ENCODE measurements around the gene C18orf63. TPM values are rescaled to one million over a fixed set of nuclear protein-coding genes. Genes with fewer than 3 reads are reported as not detected.
A peak's percentile ranks its signal among the peaks of the same experiment; 100 is the strongest.

Gene C18orf63
- total and polyA plus RNA-seq, 2 experiments from 2014 or later, result not detected

DNA sequence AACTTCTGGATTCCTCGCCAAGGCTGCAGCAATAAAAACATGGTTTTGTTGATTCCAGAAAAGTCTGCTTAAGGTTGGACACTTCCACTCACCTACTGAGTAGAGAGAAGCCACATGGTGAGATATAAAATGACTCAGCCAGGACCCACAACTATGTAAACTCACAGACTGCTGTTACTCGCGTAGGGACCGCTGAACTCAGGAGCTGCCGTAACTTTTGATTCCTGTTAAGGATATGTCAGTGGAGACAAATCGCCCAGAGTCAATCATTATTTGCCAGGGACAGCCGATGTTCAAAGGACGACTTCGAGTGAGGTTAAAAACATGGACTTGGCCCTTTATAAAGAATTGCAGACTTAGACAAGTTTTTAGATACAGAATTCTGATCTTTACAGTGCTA, 49.5 kb upstream of the C18orf63 start:
- no peaks in the 10 kb centered on the region for H3F3A ChIP-seq (replicated peaks; ENCODE audit: low read depth)
- no peak overlapping the region for H2AFZ ChIP-seq
- H3K27ac ChIP-seq (ENCODE audit: low read depth), result no peak overlapping the region
- Mint-ChIP-seq H3K27me3 (ENCODE audit: insufficient read depth, low read depth, poor library complexity) (peaks cover 4% of the 10 kb centered on the region), H3K36me3 (ENCODE audit: low read depth) (peaks cover 55% of the 10 kb centered on the region), H3K9me3 (no peaks in the 10 kb centered on the region), H3K27ac (peak overlapping the region; percentile 30; the same call in 1 of the 2 replicates), H3K4me3 (no peak overlapping the region), H3K4me1 (peaks cover 28% of the 10 kb centered on the region)
- no peak overlapping the region for H3K4me2 ChIP-seq
- TF ChIP-seq, protein P1, sequence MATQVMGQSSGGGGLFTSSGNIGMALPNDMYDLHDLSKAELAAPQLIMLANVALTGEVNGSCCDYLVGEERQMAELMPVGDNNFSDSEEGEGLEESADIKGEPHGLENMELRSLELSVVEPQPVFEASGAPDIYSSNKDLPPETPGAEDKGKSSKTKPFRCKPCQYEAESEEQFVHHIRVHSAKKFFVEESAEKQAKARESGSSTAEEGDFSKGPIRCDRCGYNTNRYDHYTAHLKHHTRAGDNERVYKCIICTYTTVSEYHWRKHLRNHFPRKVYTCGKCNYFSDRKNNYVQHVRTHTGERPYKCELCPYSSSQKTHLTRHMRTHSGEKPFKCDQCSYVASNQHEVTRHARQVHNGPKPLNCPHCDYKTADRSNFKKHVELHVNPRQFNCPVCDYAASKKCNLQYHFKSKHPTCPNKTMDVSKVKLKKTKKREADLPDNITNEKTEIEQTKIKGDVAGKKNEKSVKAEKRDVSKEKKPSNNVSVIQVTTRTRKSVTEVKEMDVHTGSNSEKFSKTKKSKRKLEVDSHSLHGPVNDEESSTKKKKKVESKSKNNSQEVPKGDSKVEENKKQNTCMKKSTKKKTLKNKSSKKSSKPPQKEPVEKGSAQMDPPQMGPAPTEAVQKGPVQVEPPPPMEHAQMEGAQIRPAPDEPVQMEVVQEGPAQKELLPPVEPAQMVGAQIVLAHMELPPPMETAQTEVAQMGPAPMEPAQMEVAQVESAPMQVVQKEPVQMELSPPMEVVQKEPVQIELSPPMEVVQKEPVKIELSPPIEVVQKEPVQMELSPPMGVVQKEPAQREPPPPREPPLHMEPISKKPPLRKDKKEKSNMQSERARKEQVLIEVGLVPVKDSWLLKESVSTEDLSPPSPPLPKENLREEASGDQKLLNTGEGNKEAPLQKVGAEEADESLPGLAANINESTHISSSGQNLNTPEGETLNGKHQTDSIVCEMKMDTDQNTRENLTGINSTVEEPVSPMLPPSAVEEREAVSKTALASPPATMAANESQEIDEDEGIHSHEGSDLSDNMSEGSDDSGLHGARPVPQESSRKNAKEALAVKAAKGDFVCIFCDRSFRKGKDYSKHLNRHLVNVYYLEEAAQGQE (IDR thresholded peaks at IDR 0.05; ENCODE audit: unreplicated experiment), result no peak
- TF ChIP-seq, protein P2, sequence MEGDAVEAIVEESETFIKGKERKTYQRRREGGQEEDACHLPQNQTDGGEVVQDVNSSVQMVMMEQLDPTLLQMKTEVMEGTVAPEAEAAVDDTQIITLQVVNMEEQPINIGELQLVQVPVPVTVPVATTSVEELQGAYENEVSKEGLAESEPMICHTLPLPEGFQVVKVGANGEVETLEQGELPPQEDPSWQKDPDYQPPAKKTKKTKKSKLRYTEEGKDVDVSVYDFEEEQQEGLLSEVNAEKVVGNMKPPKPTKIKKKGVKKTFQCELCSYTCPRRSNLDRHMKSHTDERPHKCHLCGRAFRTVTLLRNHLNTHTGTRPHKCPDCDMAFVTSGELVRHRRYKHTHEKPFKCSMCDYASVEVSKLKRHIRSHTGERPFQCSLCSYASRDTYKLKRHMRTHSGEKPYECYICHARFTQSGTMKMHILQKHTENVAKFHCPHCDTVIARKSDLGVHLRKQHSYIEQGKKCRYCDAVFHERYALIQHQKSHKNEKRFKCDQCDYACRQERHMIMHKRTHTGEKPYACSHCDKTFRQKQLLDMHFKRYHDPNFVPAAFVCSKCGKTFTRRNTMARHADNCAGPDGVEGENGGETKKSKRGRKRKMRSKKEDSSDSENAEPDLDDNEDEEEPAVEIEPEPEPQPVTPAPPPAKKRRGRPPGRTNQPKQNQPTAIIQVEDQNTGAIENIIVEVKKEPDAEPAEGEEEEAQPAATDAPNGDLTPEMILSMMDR (conservative IDR thresholded peaks at IDR 0.05; ENCODE audit: low read depth in 2 of 2), result no peak
- TF ChIP-seq, protein P3, sequence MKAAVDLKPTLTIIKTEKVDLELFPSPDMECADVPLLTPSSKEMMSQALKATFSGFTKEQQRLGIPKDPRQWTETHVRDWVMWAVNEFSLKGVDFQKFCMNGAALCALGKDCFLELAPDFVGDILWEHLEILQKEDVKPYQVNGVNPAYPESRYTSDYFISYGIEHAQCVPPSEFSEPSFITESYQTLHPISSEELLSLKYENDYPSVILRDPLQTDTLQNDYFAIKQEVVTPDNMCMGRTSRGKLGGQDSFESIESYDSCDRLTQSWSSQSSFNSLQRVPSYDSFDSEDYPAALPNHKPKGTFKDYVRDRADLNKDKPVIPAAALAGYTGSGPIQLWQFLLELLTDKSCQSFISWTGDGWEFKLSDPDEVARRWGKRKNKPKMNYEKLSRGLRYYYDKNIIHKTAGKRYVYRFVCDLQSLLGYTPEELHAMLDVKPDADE (IDR thresholded peaks at IDR 0.05), result no peak
- no peak for TF ChIP-seq STAT1 (IDR thresholded peaks at IDR 0.05; ENCODE audit: unreplicated experiment)
- TF ChIP-seq EZH2 (IDR thresholded peaks at IDR 0.05; ENCODE audit: low read depth, unreplicated experiment), result no peak
- TF ChIP-seq JUNB (IDR thresholded peaks at IDR 0.05; ENCODE audit: unreplicated experiment), result no peak
- TF ChIP-seq CREB1 (CRISPR knock-in tag; IDR thresholded peaks at IDR 0.05; ENCODE audit: low read depth), result no peak
- TF ChIP-seq ZNF114 (CRISPR knock-in tag; IDR thresholded peaks at IDR 0.05), result no peak
- TF ChIP-seq POLR2AphosphoS5 (IDR thresholded peaks at IDR 0.05; ENCODE audit: low read depth), result no peak
- no peak for TF ChIP-seq ZNF331 (CRISPR knock-in tag; IDR thresholded peaks at IDR 0.05; ENCODE audit: low read depth)
- TF ChIP-seq NANOG (IDR thresholded peaks at IDR 0.05; ENCODE audit: borderline replicate concordance), result no peak
- TF ChIP-seq EZH2phosphoT487 (IDR thresholded peaks at IDR 0.05; ENCODE audit: unreplicated experiment), result no peak
- TF ChIP-seq, protein P4, sequence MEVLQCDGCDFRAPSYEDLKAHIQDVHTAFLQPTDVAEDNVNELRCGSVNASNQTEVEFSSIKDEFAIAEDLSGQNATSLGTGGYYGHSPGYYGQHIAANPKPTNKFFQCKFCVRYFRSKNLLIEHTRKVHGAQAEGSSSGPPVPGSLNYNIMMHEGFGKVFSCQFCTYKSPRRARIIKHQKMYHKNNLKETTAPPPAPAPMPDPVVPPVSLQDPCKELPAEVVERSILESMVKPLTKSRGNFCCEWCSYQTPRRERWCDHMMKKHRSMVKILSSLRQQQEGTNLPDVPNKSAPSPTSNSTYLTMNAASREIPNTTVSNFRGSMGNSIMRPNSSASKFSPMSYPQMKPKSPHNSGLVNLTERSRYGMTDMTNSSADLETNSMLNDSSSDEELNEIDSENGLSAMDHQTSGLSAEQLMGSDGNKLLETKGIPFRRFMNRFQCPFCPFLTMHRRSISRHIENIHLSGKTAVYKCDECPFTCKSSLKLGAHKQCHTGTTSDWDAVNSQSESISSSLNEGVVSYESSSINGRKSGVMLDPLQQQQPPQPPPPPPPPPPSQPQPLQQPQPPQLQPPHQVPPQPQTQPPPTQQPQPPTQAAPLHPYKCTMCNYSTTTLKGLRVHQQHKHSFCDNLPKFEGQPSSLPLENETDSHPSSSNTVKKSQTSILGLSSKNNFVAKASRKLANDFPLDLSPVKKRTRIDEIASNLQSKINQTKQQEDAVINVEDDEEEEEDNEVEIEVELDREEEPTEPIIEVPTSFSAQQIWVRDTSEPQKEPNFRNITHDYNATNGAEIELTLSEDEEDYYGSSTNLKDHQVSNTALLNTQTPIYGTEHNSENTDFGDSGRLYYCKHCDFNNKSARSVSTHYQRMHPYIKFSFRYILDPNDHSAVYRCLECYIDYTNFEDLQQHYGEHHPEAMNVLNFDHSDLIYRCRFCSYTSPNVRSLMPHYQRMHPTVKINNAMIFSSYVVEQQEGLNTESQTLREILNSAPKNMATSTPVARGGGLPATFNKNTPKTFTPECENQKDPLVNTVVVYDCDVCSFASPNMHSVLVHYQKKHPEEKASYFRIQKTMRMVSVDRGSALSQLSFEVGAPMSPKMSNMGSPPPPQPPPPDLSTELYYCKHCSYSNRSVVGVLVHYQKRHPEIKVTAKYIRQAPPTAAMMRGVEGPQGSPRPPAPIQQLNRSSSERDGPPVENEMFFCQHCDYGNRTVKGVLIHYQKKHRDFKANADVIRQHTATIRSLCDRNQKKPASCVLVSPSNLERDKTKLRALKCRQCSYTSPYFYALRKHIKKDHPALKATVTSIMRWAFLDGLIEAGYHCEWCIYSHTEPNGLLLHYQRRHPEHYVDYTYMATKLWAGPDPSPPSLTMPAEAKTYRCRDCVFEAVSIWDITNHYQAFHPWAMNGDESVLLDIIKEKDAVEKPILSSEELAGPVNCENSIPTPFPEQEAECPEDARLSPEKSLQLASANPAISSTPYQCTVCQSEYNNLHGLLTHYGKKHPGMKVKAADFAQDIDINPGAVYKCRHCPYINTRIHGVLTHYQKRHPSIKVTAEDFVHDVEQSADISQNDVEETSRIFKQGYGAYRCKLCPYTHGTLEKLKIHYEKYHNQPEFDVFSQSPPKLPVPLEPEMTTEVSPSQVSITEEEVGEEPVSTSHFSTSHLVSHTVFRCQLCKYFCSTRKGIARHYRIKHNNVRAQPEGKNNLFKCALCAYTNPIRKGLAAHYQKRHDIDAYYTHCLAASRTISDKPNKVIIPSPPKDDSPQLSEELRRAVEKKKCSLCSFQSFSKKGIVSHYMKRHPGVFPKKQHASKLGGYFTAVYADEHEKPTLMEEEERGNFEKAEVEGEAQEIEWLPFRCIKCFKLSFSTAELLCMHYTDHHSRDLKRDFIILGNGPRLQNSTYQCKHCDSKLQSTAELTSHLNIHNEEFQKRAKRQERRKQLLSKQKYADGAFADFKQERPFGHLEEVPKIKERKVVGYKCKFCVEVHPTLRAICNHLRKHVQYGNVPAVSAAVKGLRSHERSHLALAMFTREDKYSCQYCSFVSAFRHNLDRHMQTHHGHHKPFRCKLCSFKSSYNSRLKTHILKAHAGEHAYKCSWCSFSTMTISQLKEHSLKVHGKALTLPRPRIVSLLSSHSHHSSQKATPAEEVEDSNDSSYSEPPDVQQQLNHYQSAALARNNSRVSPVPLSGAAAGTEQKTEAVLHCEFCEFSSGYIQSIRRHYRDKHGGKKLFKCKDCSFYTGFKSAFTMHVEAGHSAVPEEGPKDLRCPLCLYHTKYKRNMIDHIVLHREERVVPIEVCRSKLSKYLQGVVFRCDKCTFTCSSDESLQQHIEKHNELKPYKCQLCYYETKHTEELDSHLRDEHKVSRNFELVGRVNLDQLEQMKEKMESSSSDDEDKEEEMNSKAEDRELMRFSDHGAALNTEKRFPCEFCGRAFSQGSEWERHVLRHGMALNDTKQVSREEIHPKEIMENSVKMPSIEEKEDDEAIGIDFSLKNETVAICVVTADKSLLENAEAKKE (CRISPR knock-in tag; IDR thresholded peaks at IDR 0.05), result no peak
- H4K20me1 ChIP-seq (replicated peaks; ENCODE audit: insufficient read depth), result peaks cover 9% of the 10 kb centered on the region
- no peaks in the 10 kb centered on the region for H3K27me3 ChIP-seq (ENCODE audit: insufficient read depth)
- peaks cover 52% of the 10 kb centered on the region for H3K79me2 ChIP-seq (replicated peaks; ENCODE audit: insufficient read depth)
- DNase-seq (ENCODE audit: low spot score) (no peak), ATAC-seq (no peak)
- no peaks in the 10 kb centered on the region; the same call in 1 of the 2 replicates for H3K36me3 ChIP-seq (ENCODE audit: insufficient read depth)
- no peaks in the 10 kb centered on the region; the same call in 1 of the 2 replicates for H3K4me1 ChIP-seq (ENCODE audit: insufficient read depth)
- H3K4me3 ChIP-seq, result no peak overlapping the region
- H3K9me2 ChIP-seq (ENCODE audit: insufficient read depth), result no peaks in the 10 kb centered on the region
